OCI-LY7 (cell line): ENCODE data around the gene MAX. TPM values are rescaled to one million over a fixed set of nuclear protein-coding genes. Genes with fewer than 3 reads are reported as not detected.

Experiments
- Bru-seq: library from RNA; stranded (reverse); fragments of 400-500 nt; gene quantifications from one replicate; lab custom pipeline; 2021; lab: Mats Ljungman, UMichigan
- BruChase-seq, 2 experiments: library from RNA; stranded (reverse); fragments of 400-500 nt; gene quantifications; one replicate each; lab custom pipeline; 2021; lab: Mats Ljungman, UMichigan
- BruUV-seq: library from RNA; stranded (reverse); fragments of 400-500 nt; replicated peaks from 2 replicates; lab custom pipeline; 2021; lab: Mats Ljungman, UMichigan
- CTCF ChIA-PET: fragments of 300-600 bp; sonication (Branson Sonifier 250); formaldehyde crosslinking; loops from one replicate; lab custom pipeline; 2022; ENCODE audit warnings: antibody characterized with exemption; ENCODE audit not compliant: unreplicated experiment; lab: Charles Lee
- POLR2A ChIA-PET: fragments of 300-600 bp; sonication (Branson Sonifier 250); formaldehyde crosslinking; loops from one replicate; lab custom pipeline; 2022; ENCODE audit warnings: antibody characterized with exemption; lab: Charles Lee
- DNase-seq: peaks from one replicate; pipeline ENCODE4 v3.0.0-alpha.2; 2015; ENCODE audit warnings: low spot score
- H2AFZ ChIP-seq: fragments of 200-600 bp; sonication (generic), shearing (Covaris generic); 2 replicates; pipeline ENCODE4 v1.6.1; 2014; ENCODE audit warnings: mild to moderate bottlenecking, antibody characterized with exemption, low read length, moderate library complexity
- H3K27ac ChIP-seq: fragments of 200-600 bp; sonication (generic); 2 replicates; pipeline ENCODE4 v1.5.1; 2014; ENCODE audit warnings: mixed run types, low read depth, mild to moderate bottlenecking, moderate library complexity, low read length, inconsistent platforms; ENCODE audit not compliant: poor library complexity, severe bottlenecking
- H3K36me3 ChIP-seq: fragments of 200-600 bp; sonication (generic); 2 replicates; pipeline ENCODE4 v1.6.1; 2014; ENCODE audit warnings: mild to moderate bottlenecking, antibody characterized with exemption, low read length, moderate library complexity, mixed read lengths; ENCODE audit not compliant: insufficient read depth
- H3K4me1 ChIP-seq: fragments of 200-600 bp; sonication (generic); 2 replicates; pipeline ENCODE4 v1.5.1; 2014; ENCODE audit warnings: mild to moderate bottlenecking, low read length; ENCODE audit not compliant: insufficient read depth, poor library complexity, severe bottlenecking
- H3K4me2 ChIP-seq: fragments of 200-600 bp; sonication (generic); 2 replicates; pipeline ENCODE4 v1.6.1; 2014; ENCODE audit warnings: mild to moderate bottlenecking, low read length
- H3K4me3 ChIP-seq: fragments of 200-600 bp; sonication (generic); 2 replicates; pipeline ENCODE4 v1.5.1; 2014; ENCODE audit warnings: mild to moderate bottlenecking, low read depth, low read length; ENCODE audit not compliant: poor library complexity, severe bottlenecking
- H3K79me2 ChIP-seq: fragments of 200-600 bp; sonication (generic); 2 replicates; pipeline ENCODE4 v1.6.1; 2016; ENCODE audit warnings: low read depth, mild to moderate bottlenecking, low read length, moderate library complexity, mixed read lengths; ENCODE audit not compliant: insufficient read depth
- H3K9me2 ChIP-seq: fragments of 200-600 bp; sonication (generic); 2 replicates; pipeline ENCODE4 v1.6.1; 2016; ENCODE audit warnings: mild to moderate bottlenecking, low read length, mixed read lengths; ENCODE audit not compliant: insufficient read depth
- H3K9me3 ChIP-seq: fragments of 200-600 bp; sonication (generic); 2 replicates; pipeline ENCODE4 v1.6.1; 2014; ENCODE audit warnings: mild to moderate bottlenecking, mixed run types, low read length, mixed read lengths
- H4K20me1 ChIP-seq: fragments of 200-600 bp; sonication (generic); 2 replicates; pipeline ENCODE4 v1.6.1; 2014; ENCODE audit warnings: mild to moderate bottlenecking, antibody characterized with exemption, low read length, moderate library complexity, mixed read lengths; ENCODE audit not compliant: insufficient read depth
- EZH2phosphoT487 ChIP-seq: fragments of 200-600 bp; sonication (generic); IDR thresholded peaks from 2 replicates; pipeline ENCODE4 v1.6.1; 2018; ENCODE audit warnings: low read depth, borderline replicate concordance, mild to moderate bottlenecking, mixed run types, antibody characterized with exemption, low read length, moderate library complexity, mixed read lengths
- intact Hi-C: fragments of 100-400 bp; cut with micrococcal nuclease; formaldehyde crosslinking; loops from one replicate; pipeline ENCODE4 v1.10.0; 2022; ENCODE audit not compliant: unreplicated experiment
- long read RNA-seq: library from polyadenylated mRNA; stranded (forward); transcript quantifications from one replicate; pipeline ENCODE4 v2.0.0, GENCODE V29; 2022
- total RNA-seq, 2 experiments: library from RNA; depleted of rRNA in 1 of 2; stranded (reverse); fragments of >200 nt in 1 of 2; shearing (Covaris generic) in 1 of 2; gene quantifications; 2 replicates each; pipeline ENCODE4 v1.2.3, GENCODE V29; 2014 to 2022
- TF ChIP-seq, protein P1 (sequence below): fragments of 200-600 bp; sonication (generic); conservative IDR thresholded peaks from 2 replicates; pipeline ENCODE4 v1.5.1; 2014; ENCODE audit warnings: mild to moderate bottlenecking, antibody characterized with exemption, low read length, moderate library complexity, mixed read lengths

The MAX gene, protein sequence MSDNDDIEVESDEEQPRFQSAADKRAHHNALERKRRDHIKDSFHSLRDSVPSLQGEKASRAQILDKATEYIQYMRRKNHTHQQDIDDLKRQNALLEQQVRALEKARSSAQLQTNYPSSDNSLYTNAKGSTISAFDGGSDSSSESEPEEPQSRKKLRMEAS
- total RNA-seq (2014; rRNA removed; shearing (Covaris generic)): 49.1 and 58.3 TPM in 2 replicates
- total RNA-seq (2022): 91.2 and 94.1 TPM in 2 replicates
- percentile 68 among the genes with signal in this experiment for Bru-seq, nascent RNA
- percentile 64 among the genes with signal in this experiment for BruChase-seq, experiment 1, labeled RNA remaining after a 6-hour chase
- percentile 70 among the genes with signal in this experiment for BruChase-seq, experiment 2, labeled RNA remaining after a 2-hour chase
- long read RNA-seq, transcript MAX-204 (4 exons, 1,973 nt): major isoform, 28 of 78 reads
- long read RNA-seq, transcript MAX-205 (5 exons, 1,546 nt): minor isoform, 17 of 78 reads
- long read RNA-seq, partial matches to known transcripts: 3 of 78 reads
- long read RNA-seq, other reads (novel, unspliced or antisense): 22 of 78 reads

DNA sequence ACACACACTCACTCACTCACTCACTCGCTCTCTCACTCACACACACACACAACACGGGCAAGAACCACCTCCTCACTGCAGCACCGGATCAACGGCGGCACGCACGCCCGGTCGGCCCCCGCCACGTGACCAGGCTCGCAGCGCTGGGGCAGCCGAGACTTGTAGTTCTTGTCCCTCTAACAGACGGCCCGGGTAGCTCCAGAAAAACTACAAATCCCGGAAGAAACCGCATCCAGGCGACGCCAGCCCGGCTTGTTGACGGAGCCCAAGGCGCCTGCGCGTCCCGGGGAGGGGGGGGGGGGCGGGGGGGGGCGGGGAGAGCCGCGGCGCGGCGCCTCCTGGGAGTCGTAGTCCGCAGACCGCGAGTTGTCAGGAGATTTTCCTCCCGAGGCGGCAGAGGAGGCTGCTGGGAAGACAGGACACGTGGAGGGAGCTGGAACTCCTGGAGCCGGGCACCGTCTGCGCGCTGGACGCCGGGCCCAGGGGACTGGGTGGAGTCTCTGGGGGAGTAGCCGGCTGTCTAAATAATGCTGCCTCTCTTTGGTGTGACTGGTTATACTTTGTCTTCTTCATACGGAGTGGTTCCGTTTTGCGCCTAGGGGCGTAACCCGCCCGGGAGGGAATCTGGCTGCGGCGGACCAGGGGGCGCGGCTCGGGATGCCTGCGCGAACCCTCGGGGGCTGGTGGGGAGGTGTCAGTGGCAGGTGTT lies at the start of gene MAX:
MAX (minus strand) TSS at position 77 of the 709 bp plus-strand sequence. CDS start 178 bp downstream, outside the sequence.
- Histone ChIP-seq H2AFZ (peak within 1 kb of the TSS; percentile 91), H4K20me1 (peaks cover 6% of the 10 kb centered on the region; the same call in 1 of the 2 replicates), H3K79me2 (peaks cover 40% of the 10 kb centered on the region), H3K27ac (peak within 1 kb of the TSS; percentile 63), H3K9me3 (no peaks in the 10 kb centered on the region), H3K4me3 (peak within 1 kb of the TSS; percentile 99), H3K9me2 (no peaks in the 10 kb centered on the region), H3K4me2 (peak within 1 kb of the TSS; percentile 92), H3K4me1 (peaks cover 32% of the 10 kb centered on the region), H3K36me3 (peaks cover 27% of the 10 kb centered on the region)
- peak; percentile 99 for DNase-seq
- intact Hi-C loops: loop anchor here (2.0 kb wide), 2 partner anchors 106 to 116 kb away; partner anchors contain the start of gene FNTB
- ChIA-PET CTCF (interaction anchor here (0.8 kb wide), 1 partner anchor 22 kb away, joined by 3 read pairs; no protein-coding TSS in a partner anchor), POLR2A (interaction anchor here (0.8 to 1.3 kb wide), 3 partner anchors 9 to 104 kb away, joined by 3 to 8 read pairs (median 4); no protein-coding TSS in a partner anchor)
- TF ChIP-seq, protein P1, sequence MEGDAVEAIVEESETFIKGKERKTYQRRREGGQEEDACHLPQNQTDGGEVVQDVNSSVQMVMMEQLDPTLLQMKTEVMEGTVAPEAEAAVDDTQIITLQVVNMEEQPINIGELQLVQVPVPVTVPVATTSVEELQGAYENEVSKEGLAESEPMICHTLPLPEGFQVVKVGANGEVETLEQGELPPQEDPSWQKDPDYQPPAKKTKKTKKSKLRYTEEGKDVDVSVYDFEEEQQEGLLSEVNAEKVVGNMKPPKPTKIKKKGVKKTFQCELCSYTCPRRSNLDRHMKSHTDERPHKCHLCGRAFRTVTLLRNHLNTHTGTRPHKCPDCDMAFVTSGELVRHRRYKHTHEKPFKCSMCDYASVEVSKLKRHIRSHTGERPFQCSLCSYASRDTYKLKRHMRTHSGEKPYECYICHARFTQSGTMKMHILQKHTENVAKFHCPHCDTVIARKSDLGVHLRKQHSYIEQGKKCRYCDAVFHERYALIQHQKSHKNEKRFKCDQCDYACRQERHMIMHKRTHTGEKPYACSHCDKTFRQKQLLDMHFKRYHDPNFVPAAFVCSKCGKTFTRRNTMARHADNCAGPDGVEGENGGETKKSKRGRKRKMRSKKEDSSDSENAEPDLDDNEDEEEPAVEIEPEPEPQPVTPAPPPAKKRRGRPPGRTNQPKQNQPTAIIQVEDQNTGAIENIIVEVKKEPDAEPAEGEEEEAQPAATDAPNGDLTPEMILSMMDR: no peak
- TF ChIP-seq EZH2phosphoT487: no peak
- no TSS peak for BruUV-seq

DNA sequence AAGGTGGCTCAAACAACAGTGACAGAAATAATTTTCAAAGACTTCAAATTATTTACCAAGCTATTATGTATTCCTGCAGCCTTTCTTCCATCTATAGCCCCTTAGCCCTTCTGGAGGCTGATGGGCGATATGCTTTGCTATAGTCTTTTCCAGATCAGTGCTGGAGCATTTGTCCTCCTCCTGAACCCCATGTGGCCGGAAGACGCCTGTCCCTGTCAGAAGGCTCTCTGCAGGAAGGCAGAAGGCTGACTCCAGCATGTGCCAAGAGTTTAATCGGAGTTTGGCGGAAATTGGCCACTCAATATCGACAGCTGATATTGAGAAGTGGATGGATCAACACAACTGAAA lies 49.3 kb upstream of the MAX start:
- Histone ChIP-seq H3K9me2 (no peaks in the 10 kb centered on the region), H3K4me3 (no peak overlapping the region), H3K36me3 (no peaks in the 10 kb centered on the region), H3K9me3 (no peaks in the 10 kb centered on the region), H3K27ac (no peak overlapping the region), H2AFZ (no peak overlapping the region), H4K20me1 (no peaks in the 10 kb centered on the region), H3K4me2 (no peak overlapping the region), H3K4me1 (peaks cover 9% of the 10 kb centered on the region), H3K79me2 (no peaks in the 10 kb centered on the region)
- POLR2A ChIA-PET: interaction anchor here (1.3 kb wide), 1 partner anchor 9 kb away, joined by 3 read pairs; no protein-coding TSS in a partner anchor
- no TSS peak for BruUV-seq
- TF ChIP-seq EZH2phosphoT487: no peak
- TF ChIP-seq, protein P1: no peak
- intact Hi-C loops: no loop called here
- DNase-seq: no peak
- CTCF ChIA-PET: no interaction called here
